ENCODE results near the gene GTF3C6.
"Not testable (repeated sequence)": the region's sequence is repeated elsewhere in the genome, so short reads cannot be mapped to it uniquely, and the experiment has no call there.

GTF3C6 gene

GRCh38 chr6:110976575-110976974, 18.1 kb downstream of the GTF3C6 start:
- in situ Hi-C loops (cut with MboI; ENCODE audit: low sequenced_read_pairs), result no loop called here

GRCh38 chr6:110979565-110980101, 21.1 kb downstream of the GTF3C6 start:
- in situ Hi-C loops (cut with MboI; ENCODE audit: low sequenced_read_pairs), result no loop called here

GRCh38 chr6:110980227-110980626, 21.7 kb downstream of the GTF3C6 start:
- in situ Hi-C loops (cut with MboI; ENCODE audit: low sequenced_read_pairs), result no loop called here

- in situ Hi-C loops (cut with MboI; ENCODE audit: low sequenced_read_pairs), result no loop called here
These were observed 22.1 kb downstream of the GTF3C6 start for GRCh38 chr6:110980648-110981047.

GRCh38 chr6:110981202-110981600, 22.7 kb downstream of the GTF3C6 start:
- in situ Hi-C loops (cut with MboI; ENCODE audit: low sequenced_read_pairs), result no loop called here

GRCh38 chr6:110990840-110991576, 32.5 kb downstream of the GTF3C6 start:
- in situ Hi-C loops (cut with MboI; ENCODE audit: low sequenced_read_pairs), result no loop called here

- in situ Hi-C loops (cut with MboI; ENCODE audit: low sequenced_read_pairs), result no loop called here
These were observed 38.2 kb downstream of the GTF3C6 start for GRCh38 chr6:110996691-110997090.

- in situ Hi-C loops (cut with MboI; ENCODE audit: low sequenced_read_pairs), result no loop called here
These were observed 41.2 kb downstream of the GTF3C6 start for GRCh38 chr6:110999634-111000270.

- in situ Hi-C loops (cut with MboI; ENCODE audit: low sequenced_read_pairs), result no loop called here
These were observed 43.8 kb downstream of the GTF3C6 start for GRCh38 chr6:111002350-111002749.

GRCh38 chr6:111011360-111012142, 53.0 kb downstream of the GTF3C6 start:
- in situ Hi-C loops (cut with MboI; ENCODE audit: low sequenced_read_pairs), result no loop called here

GRCh38 chr6:111012143-111012452, 53.6 kb downstream of the GTF3C6 start:
- in situ Hi-C loops (cut with MboI; ENCODE audit: low sequenced_read_pairs), result no loop called here

GRCh38 chr6:111012520-111012919, 54.0 kb downstream of the GTF3C6 start:
- in situ Hi-C loops (cut with MboI; ENCODE audit: low sequenced_read_pairs), result not testable (repeated sequence)

- in situ Hi-C loops (cut with MboI; ENCODE audit: low sequenced_read_pairs), result no loop called here
These were observed 54.8 kb downstream of the GTF3C6 start for GRCh38 chr6:111013144-111013915.

GRCh38 chr6:111015389-111016124, 57.1 kb downstream of the GTF3C6 start:
- in situ Hi-C loops (cut with MboI; ENCODE audit: low sequenced_read_pairs), result no loop called here

GRCh38 chr6:111017241-111017640, 58.7 kb downstream of the GTF3C6 start:
- in situ Hi-C loops (cut with MboI; ENCODE audit: low sequenced_read_pairs), result not testable (repeated sequence)
